SK-N-SH (cell line): ENCODE measurements around the gene SDF2L1. TPM values are rescaled to one million over a fixed set of nuclear protein-coding genes. Genes with fewer than 3 reads are reported as not detected.
"Not testable (repeated sequence)": the region's sequence is repeated elsewhere in the genome, so short reads cannot be mapped to it uniquely, and the experiment has no call there.

Experiments used
- CTCF ChIA-PET: fragments of 300-600, 350-600 bp; formaldehyde crosslinking; extraction: SDS; loops from one replicate; lab custom pipeline; 2021; lab: Yijun Ruan, JAX
- POLR2A ChIA-PET: fragments of 350-600 bp; sonication (Branson Sonifier 250); formaldehyde crosslinking; extraction: SDS; loops from one replicate; lab custom pipeline; 2020; ENCODE audit warnings: antibody characterized with exemption, inconsistent platforms; lab: Yijun Ruan, JAX
- DNase-seq: peaks from one replicate; pipeline ENCODE4 v3.0.0; 2012
- H2AFZ ChIP-seq: fragments of 200-600 bp; sonication (generic); 2 replicates; pipeline ENCODE4 v1.8.1; 2016; ENCODE audit warnings: antibody characterized with exemption, mild to moderate bottlenecking, low read depth
- H3F3A ChIP-seq: fragments of 200-600 bp; sonication (generic); replicated peaks from 2 replicates; pipeline ENCODE3; 2016; ENCODE audit warnings: antibody characterized with exemption, mild to moderate bottlenecking; ENCODE audit not compliant: insufficient read depth
- H3K27ac ChIP-seq, 2 experiments: fragments of 200-500 bp in 1 of 2; fragments of 200-600 bp in 1 of 2; sonication (Bioruptor generic) in 1 of 2; sonication (generic), shearing (Covaris generic) in 1 of 2; 2 replicates each; pipeline versions ENCODE4 v1.5.1 to v1.6.1; 2014 to 2016; ENCODE audit warnings: low read depth in 2 of 2, inconsistent platforms in 1 of 2, low read length in 1 of 2, mild to moderate bottlenecking in 1 of 2, mixed read lengths in 1 of 2
- H3K27me3 ChIP-seq: fragments of 200-600 bp; sonication (generic), shearing (Covaris generic); 2 replicates; pipeline ENCODE4 v1.6.1; 2016; ENCODE audit warnings: mixed run types; ENCODE audit not compliant: insufficient read depth
- H3K36me3 ChIP-seq, 2 experiments: fragments of 200-500 bp in 1 of 2; fragments of 200-600 bp in 1 of 2; sonication (Bioruptor generic) in 1 of 2; sonication (generic) in 1 of 2; replicated peaks in 1 of 2; 2 replicates each; pipeline versions ENCODE3 to v1.5.1; 2014 to 2016; ENCODE audit warnings: low read length in 1 of 2, mild to moderate bottlenecking in 1 of 2; ENCODE audit not compliant: insufficient read depth in 2 of 2, control insufficient read depth in 1 of 2
- H3K4me1 ChIP-seq, 2 experiments: fragments of 200-500 bp in 1 of 2; fragments of 200-600 bp in 1 of 2; sonication (Bioruptor generic) in 1 of 2; sonication (generic), shearing (Covaris generic) in 1 of 2; 2 replicates each; pipeline versions ENCODE4 v1.5.1 to v1.6.1; 2014 to 2016; ENCODE audit warnings: low read depth in 1 of 2, low read length in 1 of 2, mixed run types in 1 of 2; ENCODE audit not compliant: insufficient read depth in 2 of 2, control insufficient read depth in 1 of 2
- H3K4me2 ChIP-seq: fragments of 200-600 bp; sonication (generic), shearing (Covaris generic); 2 replicates; pipeline ENCODE4 v1.6.1; 2017; ENCODE audit warnings: mixed run types
- H3K4me3 ChIP-seq, 2 experiments: fragments of 200-500 bp in 1 of 2; fragments of 200-600 bp in 1 of 2; sonication (Bioruptor generic) in 1 of 2; sonication (generic), shearing (Covaris generic) in 1 of 2; 2 replicates each; pipeline versions ENCODE4 v1.5.1 to v1.8.1; 2014 to 2016; ENCODE audit warnings: low read depth in 2 of 2, inconsistent platforms in 1 of 2, low read length in 1 of 2, mild to moderate bottlenecking in 1 of 2, mixed read lengths in 1 of 2, moderate library complexity in 1 of 2
- H3K79me2 ChIP-seq: fragments of 200-600 bp; sonication (generic); 2 replicates; pipeline ENCODE4 v1.8.1; 2017; ENCODE audit warnings: mild to moderate bottlenecking; ENCODE audit not compliant: insufficient read depth
- H3K9ac ChIP-seq: fragments of 200-600 bp; sonication (generic); 2 replicates; pipeline ENCODE4 v1.6.1; 2017; ENCODE audit warnings: mixed run types
- H3K9me2 ChIP-seq: fragments of 200-600 bp; sonication (generic); 2 replicates; pipeline ENCODE4 v1.6.1; 2017; ENCODE audit warnings: mixed run types
- H3K9me3 ChIP-seq: fragments of 200-600 bp; sonication (generic); 2 replicates; pipeline ENCODE4 v1.6.1; 2017; ENCODE audit warnings: mixed run types, mild to moderate bottlenecking, moderate library complexity
- H4K20me1 ChIP-seq: fragments of 200-600 bp; sonication (generic); 2 replicates; pipeline ENCODE4 v1.6.1; 2017; ENCODE audit warnings: mild to moderate bottlenecking, mixed run types; ENCODE audit not compliant: insufficient read depth
- CTCF ChIP-seq: fragments of 200-600 bp; sonication (generic); IDR thresholded peaks from 2 replicates; pipeline ENCODE4 v1.6.1; 2017; ENCODE audit warnings: antibody characterized with exemption, mild to moderate bottlenecking, moderate library complexity
- ELF1 ChIP-seq: IDR thresholded peaks from 2 replicates; pipeline ENCODE4 v1.4.0; 2012
- EZH2phosphoT487 ChIP-seq: fragments of 200-600 bp; sonication (generic); IDR thresholded peaks from 2 replicates; pipeline ENCODE4 v1.6.1; 2017; ENCODE audit warnings: low read depth, mixed run types, mild to moderate bottlenecking, antibody characterized with exemption, moderate library complexity, borderline replicate concordance
- FOSL2 ChIP-seq: IDR thresholded peaks from 2 replicates; pipeline ENCODE4 v1.4.0; 2012; ENCODE audit warnings: low read depth, mild to moderate bottlenecking, moderate library complexity, borderline replicate concordance
- FOXJ3 ChIP-seq: sonication (generic); formaldehyde crosslinking; IDR thresholded peaks from 2 replicates; pipeline ENCODE4 v1.5.1; 2020; ENCODE audit warnings: mild to moderate bottlenecking, missing genetic modification reagents
- FOXM1 ChIP-seq: IDR thresholded peaks from 2 replicates; pipeline ENCODE4 v1.4.0; 2012; ENCODE audit warnings: low read depth, mild to moderate bottlenecking
- GATA2 ChIP-seq: sonication (generic); formaldehyde crosslinking; IDR thresholded peaks from 2 replicates; pipeline ENCODE4 v1.5.0; 2020; ENCODE audit warnings: mild to moderate bottlenecking, missing genetic modification reagents
- MAX ChIP-seq: IDR thresholded peaks from 2 replicates; pipeline ENCODE4 v1.4.0; 2012; ENCODE audit warnings: low read depth
- MEF2A ChIP-seq: IDR thresholded peaks from 2 replicates; pipeline ENCODE4 v1.4.0; 2012; ENCODE audit warnings: low read depth, borderline replicate concordance
- MXI1 ChIP-seq: IDR thresholded peaks from 2 replicates; pipeline ENCODE4 v1.6.1; 2012; ENCODE audit warnings: mild to moderate bottlenecking, low read depth, low read length, improper control_type of control experiment
- NFIC ChIP-seq: IDR thresholded peaks from 2 replicates; pipeline ENCODE4 v1.4.0; 2012; ENCODE audit warnings: borderline replicate concordance
- NRF1 ChIP-seq: IDR thresholded peaks from 2 replicates; pipeline ENCODE4 v1.6.1; 2012; ENCODE audit warnings: low read depth, mild to moderate bottlenecking, low read length
- POLR2AphosphoS5 ChIP-seq: IDR thresholded peaks from 2 replicates; pipeline ENCODE4 v1.6.1; 2012; ENCODE audit warnings: low read depth, low read length
- RCOR1 ChIP-seq: fragments of 150-350 bp; IDR thresholded peaks from 2 replicates; pipeline ENCODE4 v1.6.1; 2017; ENCODE audit warnings: antibody characterized with exemption, low read length
- RXRA ChIP-seq: IDR thresholded peaks from 2 replicates; pipeline ENCODE4 v1.4.0; 2012; ENCODE audit warnings: low read depth, mild to moderate bottlenecking, borderline replicate concordance
- SIN3A ChIP-seq: IDR thresholded peaks from 2 replicates; pipeline ENCODE4 v1.6.1; 2012; ENCODE audit warnings: low read depth, mild to moderate bottlenecking, low read length, moderate library complexity, borderline replicate concordance
- SMC3 ChIP-seq: IDR thresholded peaks from 2 replicates; pipeline ENCODE4 v1.6.1; 2012; ENCODE audit warnings: low read depth, low read length, improper control_type of control experiment
- TEAD4 ChIP-seq: IDR thresholded peaks from 2 replicates; pipeline ENCODE4 v1.4.0; 2012; ENCODE audit warnings: mild to moderate bottlenecking, borderline replicate concordance; ENCODE audit not compliant: insufficient read depth
- WGBS: methylation state at CpG from one replicate; pipeline ENCODE4 v1.1.6; 2017; ENCODE audit warnings: low lambda C conversion rate; 5-methylcytosine and 5-hydroxymethylcytosine counted together
- polyA plus RNA-seq, 3 experiments: library from polyadenylated mRNA; depleted of rRNA; stranded (reverse); fragments of >200 nt; gene quantifications; 2 replicates each; pipeline ENCODE4 v1.2.3, GENCODE V29; 2012

SDF2L1 gene
- polyA plus RNA-seq, 1 of the 3 experiments (the other 2 are of a cell fraction) = 60.9 TPM

DNA sequence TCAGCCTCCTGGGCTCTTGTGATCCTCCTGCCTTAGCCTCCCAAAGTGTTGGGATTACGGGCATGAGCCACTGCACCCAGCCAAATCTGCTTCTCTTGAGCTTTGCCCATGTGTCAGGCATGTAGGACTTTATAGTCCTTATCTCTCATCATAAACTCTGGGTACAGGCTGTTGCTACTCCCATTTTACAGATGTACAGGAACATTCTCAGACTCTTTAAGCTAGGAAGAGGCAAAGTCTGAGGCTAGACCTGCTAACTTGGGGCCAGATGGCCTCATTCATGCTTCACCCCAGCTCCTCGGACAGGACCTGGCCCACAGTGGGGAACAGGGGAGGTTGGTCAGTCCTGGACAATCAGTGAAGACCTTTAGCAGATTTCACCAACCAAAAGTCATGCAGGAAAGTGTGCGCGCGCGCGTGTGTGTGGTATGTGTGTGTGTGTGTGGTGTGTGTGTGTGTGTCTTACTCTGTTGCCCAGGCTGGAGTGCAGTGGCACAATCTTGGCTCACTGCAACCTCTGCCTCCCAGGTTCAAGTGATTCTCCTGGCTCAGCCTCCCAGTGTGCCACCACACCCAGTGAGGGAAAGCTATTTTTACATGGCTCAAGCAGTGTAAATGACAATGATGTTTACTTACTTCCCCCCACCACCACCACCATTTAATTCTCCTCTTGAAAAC, 36.1 kb upstream of the SDF2L1 start:
- no peak for DNase-seq
- H3K4me3 ChIP-seq = no peak overlapping the region
- POLR2A ChIA-PET = interaction anchor here (0.8 to 1.2 kb wide), 2 partner anchors 12 to 14 kb away, joined by 3 to 6 read pairs; no protein-coding TSS in a partner anchor
- H3K9ac ChIP-seq = no peak overlapping the region
- CTCF ChIA-PET = interaction anchor here (0.8 to 1.8 kb wide), 6 partner anchors 17 to 41 kb away, joined by 3 to 5 read pairs (median 4); partner anchors contain the start of gene YDJC
- H3K27ac ChIP-seq = no peak overlapping the region
- peaks cover 98% of the 10 kb centered on the region for H3K79me2 ChIP-seq
- 100% methylated on average over 6 of the region's 7 CpGs for WGBS
- H4K20me1 ChIP-seq = peaks cover 93% of the 10 kb centered on the region
- no peaks in the 10 kb centered on the region for H3F3A ChIP-seq
- no peaks in the 10 kb centered on the region for H3K9me3 ChIP-seq
- no peak for TF ChIP-seq FOXJ3 (CRISPR knock-in tag)
- no peak for TF ChIP-seq MAX
- no peak for TF ChIP-seq RCOR1
- no peak for TF ChIP-seq SMC3
- no peak for TF ChIP-seq FOSL2
- TF ChIP-seq SIN3A = no peak
- no peak for TF ChIP-seq GATA2 (CRISPR knock-in tag)
- no peak overlapping the region for H2AFZ ChIP-seq
- no peak overlapping the region for H3K4me2 ChIP-seq
- H3K27me3 ChIP-seq = no peaks in the 10 kb centered on the region
- H3K36me3 ChIP-seq = peaks cover 0 to 2% of the 10 kb centered on the region in 2 experiments
- H3K4me1 ChIP-seq = no peaks in the 10 kb centered on the region
- H3K9me2 ChIP-seq = no peaks in the 10 kb centered on the region

DNA sequence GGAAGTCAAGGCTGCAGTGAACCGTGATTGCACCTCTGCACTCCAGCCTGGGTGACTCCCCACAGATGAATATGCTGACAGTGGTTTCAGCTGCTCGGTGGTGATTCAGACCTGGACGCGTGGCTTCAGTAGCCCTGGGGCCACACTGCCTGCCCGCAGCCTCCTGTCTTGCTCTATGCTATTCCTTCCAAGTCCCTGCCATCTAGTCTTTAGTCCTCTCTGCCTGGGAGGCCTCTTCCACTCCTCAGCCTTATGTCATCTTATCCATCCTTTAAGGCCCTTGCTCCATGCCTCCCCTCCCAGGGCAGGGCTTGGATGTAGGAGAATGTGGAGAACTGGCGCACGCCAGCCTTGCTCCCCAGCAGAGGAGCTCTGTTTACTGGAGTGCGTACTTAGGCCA, 35.3 kb upstream of the SDF2L1 start:
- WGBS = 100% methylated on average over 7 of the region's 8 CpGs
- Histone ChIP-seq H3K27me3 (no peaks in the 10 kb centered on the region), H3K9me2 (no peaks in the 10 kb centered on the region), H3K4me1 (no peaks in the 10 kb centered on the region; a peak in 1 of 4 replicates), H3K4me3 (no peak overlapping the region), H3K79me2 (peaks cover 98% of the 10 kb centered on the region), H3K9me3 (no peaks in the 10 kb centered on the region), H3K4me2 (no peak overlapping the region), H3K27ac (no peak overlapping the region), H3K9ac (no peak overlapping the region), H2AFZ (no peak overlapping the region), H3K36me3 (peaks cover 0 to 6% of the 10 kb centered on the region in 2 experiments), H4K20me1 (peaks cover 94% of the 10 kb centered on the region), H3F3A (no peaks in the 10 kb centered on the region)
- POLR2A ChIA-PET = interaction anchor here (0.8 to 1.2 kb wide), 2 partner anchors 11 to 13 kb away, joined by 3 to 6 read pairs; no protein-coding TSS in a partner anchor
- CTCF ChIA-PET = interaction anchor here (0.8 to 1.8 kb wide), 8 partner anchors 9 to 40 kb away, joined by 3 to 5 read pairs (median 4); partner anchors contain the start of gene YDJC
- no peak for DNase-seq
- TF ChIP-seq TEAD4 (no peak), SMC3 (no peak), EZH2phosphoT487 (no peak), FOXM1 (no peak), RCOR1 (no peak), NRF1 (no peak), SIN3A (no peak), CTCF (no peak), MEF2A (no peak), NFIC (no peak), ELF1 (no peak), MXI1 (no peak), POLR2AphosphoS5 (no peak), RXRA (no peak), FOXJ3 (CRISPR knock-in tag) (no peak)

DNA sequence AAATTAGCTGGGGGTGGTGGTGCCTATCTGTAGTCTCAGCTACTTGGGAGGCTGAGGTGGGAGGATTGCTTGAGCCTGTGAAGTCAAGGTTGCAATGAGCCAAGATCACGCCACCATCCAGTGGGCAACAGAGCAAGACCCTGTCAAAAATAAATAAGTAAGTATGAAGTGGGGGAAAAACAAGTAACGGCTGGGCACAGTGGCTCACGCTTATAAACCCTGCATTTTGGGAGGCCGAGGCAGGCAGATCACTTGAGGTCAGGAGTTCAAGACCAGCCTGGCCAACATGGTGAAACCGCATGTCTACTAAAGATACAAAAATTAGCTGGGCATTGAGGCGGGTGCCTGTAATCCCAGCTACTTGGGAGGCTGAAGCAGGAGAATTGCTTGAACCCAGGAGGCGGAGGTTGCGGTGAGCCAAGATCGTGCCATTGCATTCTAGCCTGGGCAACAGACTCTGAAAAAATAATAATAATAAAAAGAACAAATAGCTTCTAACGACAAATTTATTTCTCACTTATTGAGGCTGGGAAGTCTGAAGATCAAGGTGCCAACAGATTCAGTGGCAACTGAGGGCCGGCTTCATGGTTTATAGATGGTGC, 32.4 kb upstream of the SDF2L1 start:
- H3K27me3 ChIP-seq, DNase-seq, H3K9me2 ChIP-seq, H3K4me3 ChIP-seq, H3K27ac ChIP-seq, H3K9me3 ChIP-seq, H3K9ac ChIP-seq, POLR2A ChIA-PET, H2AFZ ChIP-seq, H3F3A ChIP-seq, H3K4me1 ChIP-seq, H3K4me2 ChIP-seq: not testable (repeated sequence)
- CTCF ChIA-PET = interaction anchor here (0.7 to 1.2 kb wide), 3 partner anchors 8 to 32 kb away, joined by 3 read pairs; partner anchors contain the start of gene SDF2L1
- Histone ChIP-seq H3K79me2 (peaks cover 98% of the 10 kb centered on the region), H4K20me1 (peaks cover 87% of the 10 kb centered on the region), H3K36me3 (peaks cover 3 to 23% of the 10 kb centered on the region in 2 experiments)
- WGBS = 99% methylated on average over 11 of the region's 11 CpGs
